Ovary (tissue), 9 donors: ENCODE data around the gene RPIA. TPM values are rescaled to one million over a fixed set of nuclear protein-coding genes. Genes with fewer than 3 reads are reported as not detected.
"Not testable (repeated sequence)": the region's sequence is repeated elsewhere in the genome, so short reads cannot be mapped to it uniquely, and the experiment has no call there.

Experiments used
- DNase-seq, 5 donors: peaks; one replicate each; pipeline ENCODE4 v3.0.0-alpha.2; 2019 to 2020
- H3K27ac ChIP-seq, 2 donors: fragments of 200-600 bp; one replicate each; pipeline versions ENCODE4 v1.5.1 to v1.8.0; 2019 to 2022
- H3K27me3 ChIP-seq: fragments of 200-600 bp; one replicate; pipeline ENCODE4 v1.8.0; 2022
- H3K36me3 ChIP-seq: fragments of 200-600 bp; sonication (generic); one replicate; pipeline ENCODE4 v1.5.1; 2019
- H3K4me1 ChIP-seq: one replicate; pipeline ENCODE4 v1.8.1; 2013; ENCODE audit warnings: mild to moderate bottlenecking, moderate library complexity; ENCODE audit not compliant: insufficient read depth
- H3K4me3 ChIP-seq: fragments of 200-600 bp; sonication (generic); one replicate; pipeline ENCODE4 v1.5.1; 2017
- H3K9me3 ChIP-seq, 2 donors: fragments of 200-600 bp in 1 of 2; sonication (generic) in 1 of 2; one replicate each; pipeline versions ENCODE4 v1.5.1 to v1.8.1; 2013 to 2019; ENCODE audit warnings: mild to moderate bottlenecking in 1 of 2, moderate library complexity in 1 of 2
- EP300 ChIP-seq: sonication (generic); formaldehyde crosslinking; IDR thresholded peaks from one replicate; pipeline ENCODE4 v1.6.1; 2017; ENCODE audit warnings: antibody characterized with exemption
- POLR2A ChIP-seq: fragments of 450-650 bp; IDR thresholded peaks from one replicate; pipeline ENCODE4 v1.6.1; 2017; ENCODE audit warnings: antibody characterized with exemption, mild to moderate bottlenecking, moderate library complexity
- WGBS, 3 donors: extraction: QIAGEN DNeasy Blood & Tissue Kit in 1 of 3; methylation state at CpG; one replicate each; pipeline versions ENCODE4 v1.1.5 to v1.1.7; 2013 to 2017; 5-methylcytosine and 5-hydroxymethylcytosine counted together
- intact Hi-C, 4 donors: fragments of 100-400 bp; cut with DNase I; formaldehyde crosslinking; loops; one replicate each; pipeline versions ENCODE4 v1.11.0 to v1.15.1; 2022 to 2023
- polyA plus RNA-seq, 2 donors: library from polyadenylated mRNA; stranded (reverse); fragments of 200-250 nt in 1 of 2; fragments of 350-450 nt in 1 of 2; fragmentation: Illumina TruSeq in 1 of 2; extraction: RNeasy Lipid Tissue Mini Kit (QIAGEN cat#74804) in 1 of 2; gene quantifications; one replicate each; pipeline ENCODE4 v1.2.3, GENCODE V29; 2013 to 2014
- total RNA-seq, 7 donors: library from RNA; depleted of rRNA in 2 of 7; stranded (reverse); fragments of >200 nt in 2 of 7; fragmentation: NEBNext Ultra II Directional in 3 of 7; extraction: Animal tissue kit (Norgen Biotek cat#: 25700) in 3 of 7; gene quantifications; one replicate each; pipeline versions ENCODE4 v1.1.0 to v1.2.4, GENCODE V29; 2016 to 2023
- TF ChIP-seq, protein P1 (sequence below), 3 donors: fragments of 450-650 bp in 2 of 3; fragments of 200-600 bp in 1 of 3; IDR thresholded peaks; one replicate each; pipeline versions ENCODE4 v1.5.1 to v1.8.0; 2016 to 2022; ENCODE audit warnings: antibody characterized with exemption in 3 of 3, mild to moderate bottlenecking in 1 of 3
- donor health status: DM: no; HTN: no; CAD: no; lungs with moderate emphysema.
- donor health status: DM: no; HTN: no; CAD: no.
- donor health status: Bipolar disorder and iron deficiency.
- donor health status: DM: yes; HTN: yes; CAD: no.
- donor health status: DM: no; HTN: no; CAD: no.
- donor health status: DM: yes; HTN: yes; CAD: no.

RPIA gene
- total and polyA plus RNA-seq, 9 donors: 10.4 to 19.3 (median 15.4) TPM

DNA sequence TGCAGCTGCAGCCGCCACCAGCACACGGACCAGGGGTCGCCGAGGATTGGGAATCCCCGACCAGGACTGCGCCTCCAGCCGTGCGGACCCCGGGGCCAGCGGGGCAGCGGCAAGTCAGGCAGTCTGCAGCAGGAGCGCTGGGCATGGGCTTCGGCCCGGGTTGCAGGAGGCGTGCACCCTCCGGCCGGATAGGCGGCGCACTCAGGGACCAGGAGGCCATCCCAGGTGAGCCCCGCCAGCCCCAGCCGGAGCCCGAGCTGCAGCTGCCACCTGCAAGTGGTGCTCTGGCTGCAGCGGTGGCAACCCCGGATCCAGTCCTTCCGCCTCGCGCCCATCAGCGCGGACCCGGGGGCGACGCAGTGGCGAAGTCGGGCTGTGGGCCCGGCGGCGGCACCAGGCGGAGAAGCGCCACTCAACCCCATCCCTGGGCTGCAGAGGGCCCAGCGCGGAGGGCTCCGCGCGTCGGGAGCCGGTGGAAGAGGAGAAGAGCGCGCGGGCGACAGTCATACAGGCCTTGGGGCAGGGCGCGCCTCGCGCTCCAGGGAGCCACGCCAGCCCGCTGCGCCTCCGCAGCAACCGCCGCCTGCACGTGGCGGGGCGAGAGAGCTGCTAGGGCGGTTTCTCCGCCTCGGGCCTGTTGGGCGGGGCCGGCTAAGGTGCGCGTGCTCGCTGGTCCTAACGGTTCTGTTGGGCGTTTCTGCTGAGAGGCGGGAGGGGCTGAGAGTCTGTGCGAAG is 73.8 kb downstream of the RPIA start:
- Histone ChIP-seq H3K4me3 (no peak overlapping the region), H3K27ac (no peak overlapping the region), H3K9me3 (no peaks in the 10 kb centered on the region), H3K27me3 (no peaks in the 10 kb centered on the region), H3K4me1 (peaks cover 1% of the 10 kb centered on the region), H3K36me3 (no peaks in the 10 kb centered on the region)
- DNase-seq: no peak
- intact Hi-C loops: no loop called here
- 1% methylated on average over 48 to 75 of the region's 75 CpGs for WGBS, 3 donors
- TF ChIP-seq, protein P1, sequence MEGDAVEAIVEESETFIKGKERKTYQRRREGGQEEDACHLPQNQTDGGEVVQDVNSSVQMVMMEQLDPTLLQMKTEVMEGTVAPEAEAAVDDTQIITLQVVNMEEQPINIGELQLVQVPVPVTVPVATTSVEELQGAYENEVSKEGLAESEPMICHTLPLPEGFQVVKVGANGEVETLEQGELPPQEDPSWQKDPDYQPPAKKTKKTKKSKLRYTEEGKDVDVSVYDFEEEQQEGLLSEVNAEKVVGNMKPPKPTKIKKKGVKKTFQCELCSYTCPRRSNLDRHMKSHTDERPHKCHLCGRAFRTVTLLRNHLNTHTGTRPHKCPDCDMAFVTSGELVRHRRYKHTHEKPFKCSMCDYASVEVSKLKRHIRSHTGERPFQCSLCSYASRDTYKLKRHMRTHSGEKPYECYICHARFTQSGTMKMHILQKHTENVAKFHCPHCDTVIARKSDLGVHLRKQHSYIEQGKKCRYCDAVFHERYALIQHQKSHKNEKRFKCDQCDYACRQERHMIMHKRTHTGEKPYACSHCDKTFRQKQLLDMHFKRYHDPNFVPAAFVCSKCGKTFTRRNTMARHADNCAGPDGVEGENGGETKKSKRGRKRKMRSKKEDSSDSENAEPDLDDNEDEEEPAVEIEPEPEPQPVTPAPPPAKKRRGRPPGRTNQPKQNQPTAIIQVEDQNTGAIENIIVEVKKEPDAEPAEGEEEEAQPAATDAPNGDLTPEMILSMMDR (IDR thresholded peaks at IDR 0.05): no peak
- TF ChIP-seq EP300 (no peak), POLR2A (no peak)

DNA sequence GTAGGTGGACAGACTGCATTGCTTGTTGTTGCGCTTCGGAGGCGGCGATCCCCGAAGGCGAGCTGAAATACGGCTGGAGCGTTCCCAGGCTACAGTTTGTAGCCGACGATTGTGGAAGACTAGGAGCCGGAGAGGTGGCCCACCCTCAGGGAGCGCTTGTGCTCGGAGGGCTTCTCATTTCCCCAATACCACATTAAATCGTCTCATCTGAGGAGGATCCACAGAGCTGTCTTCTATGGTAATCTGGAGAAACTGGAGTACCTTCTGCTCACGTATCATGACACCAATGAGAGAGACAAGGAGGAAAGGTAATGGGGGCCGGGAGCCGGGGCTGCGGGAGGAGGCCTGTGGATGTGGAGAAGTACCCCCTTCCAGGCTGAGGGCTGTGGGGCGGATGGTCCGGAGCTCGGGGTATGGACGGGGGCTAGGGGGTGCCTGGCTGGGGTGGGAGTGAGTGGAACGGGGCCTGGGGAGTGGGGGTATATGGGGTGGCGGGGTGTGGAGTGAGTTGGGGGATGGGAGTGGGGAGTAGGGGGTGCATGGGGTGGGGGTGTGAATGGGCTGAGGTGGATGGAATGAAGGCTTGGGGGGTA is 74.5 kb downstream of the RPIA start:
- H3K27ac ChIP-seq, H3K4me1 ChIP-seq, DNase-seq, intact Hi-C loops, H3K36me3 ChIP-seq, H3K9me3 ChIP-seq, H3K4me3 ChIP-seq, H3K27me3 ChIP-seq: not testable (repeated sequence)
- 19 to 25% (median 23%) methylated on average over 20 to 24 of the region's 24 CpGs for WGBS, 3 donors

- no peak overlapping the region for H3K4me3 ChIP-seq
- H3K9me3 ChIP-seq: no peaks in the 10 kb centered on the region
- 51 to 68% (median 62%) methylated on average over 4 of the region's 4 CpGs for WGBS, 3 donors
- H3K36me3 ChIP-seq: no peaks in the 10 kb centered on the region
- DNase-seq: no peak
- no peak overlapping the region for H3K27ac ChIP-seq
- TF ChIP-seq, protein P1 (IDR thresholded peaks at IDR 0.05): no peak
- TF ChIP-seq EP300 (no peak), POLR2A (no peak)
- H3K27me3 ChIP-seq: no peaks in the 10 kb centered on the region
- intact Hi-C loops: no loop called here
- H3K4me1 ChIP-seq: peaks cover 1% of the 10 kb centered on the region
These were observed 78.5 kb downstream of the RPIA start for GRCh38 chr2:88770016-88770415.

GRCh38 chr2:88773233-88774028 is 82.0 kb downstream of the RPIA start:
- DNase-seq: not testable (repeated sequence)

DNA sequence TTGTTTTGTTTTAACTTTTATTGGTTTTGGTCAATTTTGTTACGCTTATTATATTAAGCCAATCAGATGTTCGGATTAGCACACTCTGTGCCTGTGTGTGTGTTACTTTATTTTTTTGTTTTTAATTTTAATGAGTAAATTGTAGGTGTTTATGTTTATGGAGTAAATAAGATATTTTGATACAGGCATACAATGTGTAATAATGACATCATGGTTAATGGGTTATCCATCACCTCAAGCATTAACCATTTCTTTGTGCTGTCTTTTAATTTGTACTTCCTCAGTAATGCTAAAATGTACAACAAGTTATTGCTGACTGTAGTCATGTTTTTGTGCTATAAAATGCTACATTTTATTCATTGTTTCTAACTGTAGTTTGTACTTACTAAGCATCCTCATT is 97.7 kb downstream of the RPIA start:
- H3K36me3 ChIP-seq, H3K4me1 ChIP-seq, H3K4me3 ChIP-seq, H3K27ac ChIP-seq, H3K27me3 ChIP-seq, intact Hi-C loops, DNase-seq, H3K9me3 ChIP-seq: not testable (repeated sequence)
- WGBS, 3 donors: 94 to 98% (median 97%) methylated on average over 2 of the region's 2 CpGs

More at GRCh38 chr2:88773233-88774028, 82.0 kb downstream of the RPIA start:
- H3K27ac ChIP-seq, H3K9me3 ChIP-seq, H3K4me1 ChIP-seq, H3K4me3 ChIP-seq, H3K27me3 ChIP-seq, intact Hi-C loops, H3K36me3 ChIP-seq: not testable (repeated sequence)
- WGBS, 3 donors: 54 to 57% (median 55%) methylated on average over 7 of the region's 7 CpGs

DNA sequence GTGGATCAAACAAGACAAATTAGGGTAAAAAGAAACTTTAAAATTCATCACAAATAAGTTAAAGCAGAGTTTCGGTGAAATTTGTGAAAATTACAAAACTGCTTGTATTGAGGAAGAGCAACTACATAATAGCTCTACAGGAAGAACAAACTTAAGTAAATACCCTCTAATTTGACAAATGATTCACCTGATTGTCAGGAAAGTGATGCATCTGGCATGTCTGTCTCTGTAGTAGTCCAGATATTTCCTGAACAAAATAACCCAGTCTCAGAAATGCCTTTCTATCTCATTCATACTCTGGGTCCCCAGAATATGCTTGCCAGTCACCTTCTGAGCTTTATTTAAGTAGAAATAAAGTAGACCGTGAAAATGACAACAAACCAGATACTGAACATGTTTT is 104.5 kb downstream of the RPIA start:
- H3K36me3 ChIP-seq, intact Hi-C loops, H3K27ac ChIP-seq, H3K9me3 ChIP-seq, DNase-seq, H3K4me1 ChIP-seq, H3K4me3 ChIP-seq, H3K27me3 ChIP-seq: not testable (repeated sequence)
- 60 to 79% (median 68%) methylated on average over 2 of the region's 2 CpGs for whole genome bisulfite sequencing, 3 donors

DNA sequence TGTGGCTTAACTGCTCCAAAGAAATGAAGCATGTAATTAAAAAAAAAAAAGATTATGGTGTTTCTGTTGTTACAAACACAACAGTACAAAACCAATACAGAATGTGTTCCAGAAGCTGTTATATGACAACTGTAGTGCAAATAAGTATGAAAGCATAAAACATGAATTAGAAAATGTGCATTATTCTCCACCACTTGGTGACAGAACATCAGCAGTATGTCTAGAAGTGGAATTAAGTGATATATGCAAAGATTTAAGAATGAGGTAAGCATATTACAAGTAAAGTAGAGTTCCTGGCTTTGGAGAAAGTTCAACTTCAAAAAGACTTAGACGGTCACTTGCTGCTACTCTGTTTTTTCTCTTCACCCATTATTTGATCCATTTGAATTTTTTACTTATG is 105.0 kb downstream of the RPIA start:
- H3K4me3 ChIP-seq, intact Hi-C loops, H3K27ac ChIP-seq, H3K4me1 ChIP-seq, H3K9me3 ChIP-seq, H3K27me3 ChIP-seq, H3K36me3 ChIP-seq, DNase-seq: not testable (repeated sequence)
- WGBS, 3 donors: 64 to 80% (median 75%) methylated on average over 1 of the region's 1 CpG

GRCh38 chr2:88797164-88797563 is 105.7 kb downstream of the RPIA start:
- H3K9me3 ChIP-seq, H3K4me1 ChIP-seq, H3K27ac ChIP-seq, H3K36me3 ChIP-seq, intact Hi-C loops, H3K27me3 ChIP-seq, DNase-seq, H3K4me3 ChIP-seq: not testable (repeated sequence)
- WGBS, 3 donors: 79 to 82% (median 81%) methylated on average over 1 of the region's 1 CpG
